GM21526 (cell line): ENCODE measurements around the gene GCLC.
"Not testable (repeated sequence)": the region's sequence is repeated elsewhere in the genome, so short reads cannot be mapped to it uniquely, and the experiment has no call there.

Source experiments
- ATAC-seq: cut with Tn5 transposase; IDR thresholded peaks from one replicate; pipeline ENCODE4 v1.9.1; 2021; ENCODE audit warnings: moderate library complexity; ENCODE audit not compliant: unreplicated experiment, low FRiP score

The GCLC gene

GRCh38 chr6:53544470-53545308 is at the start of gene GCLC:
TSS of gene GCLC (minus strand) at chr6:53545101. CDS start at chr6:53544645, 456 bp downstream.
- ATAC-seq: peak; percentile 58

- no peak for ATAC-seq
These were observed 49.7 kb upstream of the GCLC start for GRCh38 chr6:53594596-53594995.

- no peak for ATAC-seq
These were observed 48.1 kb upstream of the GCLC start for GRCh38 chr6:53593001-53593488.

GRCh38 chr6:53591873-53592272 is 47.0 kb upstream of the GCLC start:
- ATAC-seq: no peak

- no peak for ATAC-seq
These were observed 44.1 kb upstream of the GCLC start for GRCh38 chr6:53588816-53589509.

DNA sequence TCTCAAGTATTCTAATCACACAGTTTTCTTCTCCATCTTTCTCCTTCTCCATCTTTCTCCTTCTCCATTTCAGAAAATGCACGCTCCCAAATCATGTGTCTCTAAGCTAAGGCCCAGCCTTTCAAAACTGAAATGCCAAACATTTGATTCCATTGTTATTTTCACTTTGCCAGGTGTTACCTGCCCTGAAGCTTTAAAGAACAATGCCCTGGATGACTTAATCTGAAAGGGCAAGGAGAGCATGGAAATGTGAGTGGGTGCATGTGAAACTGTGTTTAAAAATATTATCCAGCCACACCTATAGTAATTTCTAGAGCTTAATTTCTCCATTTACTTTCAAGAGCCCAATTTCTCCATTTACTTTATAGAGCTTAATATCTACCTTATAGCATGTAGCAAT is 42.4 kb upstream of the GCLC start:
- no peak for ATAC-seq

DNA sequence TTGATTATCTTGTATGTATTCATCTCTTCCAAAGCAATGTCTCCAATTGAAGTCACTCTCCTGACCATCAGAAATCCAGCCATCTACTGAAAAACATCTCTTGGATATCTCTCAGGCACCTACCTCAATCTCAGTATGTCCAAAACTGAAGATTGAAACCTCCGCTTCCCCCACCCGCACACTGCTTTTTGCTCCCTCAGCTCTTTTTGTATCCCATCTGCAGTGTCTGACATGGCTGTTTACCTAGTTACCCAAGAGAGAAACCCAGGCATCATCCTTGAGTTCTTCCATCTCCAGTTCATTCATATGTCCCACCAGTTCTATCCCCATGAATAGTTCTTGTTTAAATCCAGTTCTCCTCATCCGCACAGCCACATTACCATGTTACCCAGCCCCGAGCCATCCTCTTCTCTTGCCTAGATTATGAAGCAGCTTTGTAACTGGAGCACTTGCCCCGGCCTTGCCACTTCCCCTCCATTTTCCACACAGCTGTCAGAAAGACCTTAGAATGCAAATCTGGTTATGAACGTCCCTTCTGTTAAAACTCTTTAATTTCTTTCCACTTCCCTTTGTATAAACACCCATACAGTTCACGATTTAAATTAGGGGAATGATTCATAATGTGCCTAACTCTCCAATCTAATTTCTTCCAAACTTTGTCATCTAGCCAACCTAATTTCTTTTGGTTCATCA is 40.5 kb upstream of the GCLC start:
- no peak for ATAC-seq

DNA sequence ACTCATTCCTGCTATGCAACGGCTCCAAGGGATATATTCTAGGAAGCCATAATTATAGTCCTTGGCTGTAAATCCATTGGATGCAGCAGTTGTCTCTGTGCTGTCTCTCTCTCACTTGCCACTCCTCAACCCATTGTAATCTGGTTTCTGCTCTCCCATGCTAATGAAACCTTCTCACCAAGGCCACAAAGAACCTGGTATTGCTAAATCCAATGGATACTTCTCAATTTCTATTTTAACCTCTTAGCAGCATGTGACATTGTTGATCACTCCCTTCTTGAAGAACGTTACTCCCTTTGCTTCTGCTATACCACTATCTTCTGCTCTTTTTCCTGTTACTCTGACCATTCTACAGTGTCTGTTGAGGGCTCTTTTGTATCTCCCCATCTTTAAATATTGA is 39.8 kb upstream of the GCLC start:
- ATAC-seq: no peak

GRCh38 chr6:53583451-53583850 is 38.5 kb upstream of the GCLC start:
- no peak for ATAC-seq

GRCh38 chr6:53582963-53583362 is 38.1 kb upstream of the GCLC start:
- no peak for ATAC-seq

DNA sequence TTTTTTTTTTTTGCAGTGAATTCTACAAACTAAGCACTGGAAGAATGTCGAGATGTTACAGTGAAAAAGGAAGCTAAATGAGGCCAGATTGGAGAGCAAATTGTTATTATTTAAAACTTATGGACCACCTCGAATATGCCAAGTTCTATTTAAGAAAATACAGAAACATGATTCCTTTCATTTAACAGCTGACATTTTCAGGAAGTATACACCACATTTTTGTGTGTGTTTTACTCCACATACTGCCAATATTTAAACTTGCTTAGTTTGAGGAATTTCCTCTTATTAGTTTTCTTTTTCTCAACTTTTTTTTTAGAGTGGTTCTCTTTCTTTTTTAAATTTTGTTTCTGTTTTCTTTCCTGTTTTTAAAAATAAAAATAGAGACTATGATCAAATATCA is 37.0 kb upstream of the GCLC start:
- ATAC-seq: no peak

DNA sequence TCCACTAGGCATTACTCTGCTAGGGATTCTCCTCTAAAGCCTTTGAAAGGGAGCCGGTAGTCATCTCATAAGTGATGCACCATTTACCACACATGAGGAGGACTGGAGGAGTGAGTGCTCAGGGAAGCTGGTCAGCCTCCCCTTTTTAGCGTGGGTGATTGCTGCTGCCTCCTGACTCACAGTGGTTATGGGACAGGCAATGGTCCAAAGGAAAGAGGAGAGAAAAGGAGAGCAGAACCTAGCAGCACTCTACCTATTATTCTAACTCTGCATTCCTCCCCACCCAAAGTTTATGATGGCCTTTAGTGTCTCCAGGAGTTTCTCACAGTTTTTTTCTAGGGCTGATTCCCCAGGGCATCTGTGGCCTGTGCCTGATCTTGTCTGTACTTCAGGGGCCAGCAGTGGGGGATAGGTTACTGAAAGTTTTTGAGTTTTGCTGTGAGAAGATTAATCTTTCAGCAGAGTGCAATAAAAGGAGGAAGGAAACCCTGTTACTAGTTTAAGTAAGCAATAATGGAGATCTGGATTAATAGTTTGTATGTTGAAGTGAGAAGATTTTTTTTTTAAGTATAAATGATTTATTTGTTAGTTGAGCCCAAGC is 36.4 kb upstream of the GCLC start:
- ATAC-seq: no peak

DNA sequence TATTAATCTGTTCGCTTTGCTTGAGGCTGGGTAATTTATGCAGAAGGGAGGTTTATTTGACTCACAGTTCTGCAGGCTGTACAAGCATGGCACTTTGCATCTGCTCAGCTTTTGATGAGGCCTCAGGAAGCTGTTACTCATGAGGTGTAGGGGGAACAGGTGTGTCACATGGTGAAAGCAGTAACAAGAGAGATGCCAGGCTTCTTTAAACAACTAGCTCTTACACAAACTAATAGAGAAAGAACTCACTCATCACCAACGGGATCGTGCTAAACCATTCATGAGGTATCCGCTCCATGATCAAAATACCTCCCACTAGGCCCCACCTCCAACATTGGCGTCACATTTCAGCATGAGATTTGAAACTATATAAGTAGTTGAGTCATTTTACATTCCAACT is 34.4 kb upstream of the GCLC start:
- no peak for ATAC-seq

GRCh38 chr6:53578371-53578770 is 33.5 kb upstream of the GCLC start:
- ATAC-seq: no peak

- ATAC-seq: no peak
These were observed 28.4 kb upstream of the GCLC start for GRCh38 chr6:53573299-53573698.

DNA sequence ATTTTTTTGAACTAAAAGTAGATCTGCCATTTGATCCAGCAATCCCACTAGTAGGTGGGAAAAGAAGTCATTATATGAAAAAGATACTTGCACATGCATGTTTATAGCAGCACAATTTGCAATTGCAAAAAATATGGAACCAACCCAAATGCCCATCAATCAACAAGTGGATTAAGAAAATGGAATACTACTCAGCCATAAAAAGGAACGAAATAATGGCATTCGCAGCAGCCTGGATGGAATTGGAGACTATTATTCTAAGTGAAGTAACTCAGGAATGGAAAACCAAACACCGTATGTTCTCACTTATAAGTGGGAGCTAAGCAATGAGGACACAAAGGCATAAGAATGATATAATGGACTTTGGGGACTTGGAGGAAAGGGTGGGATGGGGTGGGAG is 27.5 kb upstream of the GCLC start:
- ATAC-seq: not testable (repeated sequence)

DNA sequence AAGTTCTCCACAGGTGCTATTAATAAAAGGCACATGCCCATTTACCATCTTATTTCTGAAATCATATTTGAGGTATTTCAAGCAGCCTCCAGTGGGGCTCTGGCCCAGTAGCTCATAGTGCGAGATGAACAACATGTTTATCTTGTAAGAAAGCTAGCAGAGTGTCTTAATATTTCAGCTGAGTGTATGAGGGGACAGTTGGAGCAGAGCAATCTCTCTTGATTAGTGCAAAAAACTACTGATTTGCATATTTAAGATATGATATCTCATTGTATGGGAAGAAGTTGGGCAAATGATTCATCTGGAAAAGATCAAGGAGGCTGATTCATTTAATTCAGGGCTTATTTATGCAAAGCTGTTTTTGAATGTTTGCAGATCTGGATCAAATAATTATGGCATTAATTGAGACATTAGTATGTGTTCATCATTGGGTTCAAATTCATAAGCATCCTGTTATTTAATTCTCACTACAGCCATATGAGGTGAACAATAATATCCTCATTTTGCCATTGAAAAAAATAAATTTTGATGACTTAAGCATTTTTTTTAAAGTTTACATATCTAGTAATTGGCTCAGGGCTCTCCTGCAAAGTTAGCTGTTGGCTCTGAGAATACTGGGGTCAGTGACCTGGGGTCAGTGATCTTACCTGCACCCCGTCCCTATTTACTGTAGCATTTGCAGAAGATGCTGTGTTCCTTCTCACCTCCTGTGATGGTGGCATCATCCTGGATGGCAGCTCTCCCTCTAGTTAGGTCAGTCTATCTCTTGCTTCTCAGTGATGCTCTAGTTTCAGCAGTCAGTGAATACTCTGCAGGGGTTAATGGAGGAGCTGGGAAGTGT is 24.1 kb upstream of the GCLC start:
- ATAC-seq: no peak

- ATAC-seq: no peak
These were observed 22.8 kb upstream of the GCLC start for GRCh38 chr6:53567701-53568100.

- no peak for ATAC-seq
These were observed 21.9 kb upstream of the GCLC start for GRCh38 chr6:53566755-53567154.

GRCh38 chr6:53565886-53566285 is 21.0 kb upstream of the GCLC start:
- ATAC-seq: no peak
